SK-N-SH treated with all-trans-retinoic acid at 6 μM for 48 hours (cell line): ENCODE measurements around the gene PDCD7.
"Not testable (repeated sequence)": the region's sequence is repeated elsewhere in the genome, so short reads cannot be mapped to it uniquely, and the experiment has no call there.

Source experiments
- ATAC-seq: fragments of 200-7000 bp; cut with Tn5 transposase; 3 replicates; pipeline ENCODE4 v1.9.1; 2020; ENCODE audit warnings: mild to moderate bottlenecking, moderate library complexity
- ARNTL ChIP-seq: fragments of 450-650 bp; formaldehyde crosslinking; IDR thresholded peaks from 2 replicates; pipeline ENCODE4 v1.5.0; 2020; ENCODE audit warnings: low read depth, mild to moderate bottlenecking, moderate library complexity, borderline replicate concordance
- BACH2 ChIP-seq: fragments of 250-450 bp; sonication (Bioruptor Pico); IDR thresholded peaks from 2 replicates; pipeline ENCODE4 v1.9.0; 2021; ENCODE audit warnings: mild to moderate bottlenecking, borderline replicate concordance
- CREB5 ChIP-seq: fragments of 250-450 bp; sonication (Bioruptor Pico); IDR thresholded peaks from 2 replicates; pipeline ENCODE4 v1.5.1; 2020; ENCODE audit warnings: low read depth, mild to moderate bottlenecking, moderate library complexity
- CSDC2 ChIP-seq: fragments of 250-450 bp; sonication (Bioruptor Pico); IDR thresholded peaks from 2 replicates; pipeline ENCODE4 v1.5.0; 2020; ENCODE audit warnings: mild to moderate bottlenecking, moderate library complexity
- ESRRG ChIP-seq: fragments of 250-450 bp; sonication (Bioruptor Pico); IDR thresholded peaks from 2 replicates; pipeline ENCODE4 v1.6.1; 2021; ENCODE audit warnings: mild to moderate bottlenecking
- GLIS3 ChIP-seq: fragments of 250-450 bp; sonication (Bioruptor Pico); IDR thresholded peaks from 2 replicates; pipeline ENCODE4 v1.5.0; 2020; ENCODE audit warnings: mild to moderate bottlenecking, moderate library complexity
- ISL1 ChIP-seq: fragments of 250-450 bp; sonication (Bioruptor Pico); IDR thresholded peaks from 2 replicates; pipeline ENCODE4 v2.1.2; 2022; ENCODE audit warnings: mild to moderate bottlenecking, moderate library complexity
- OSR1 ChIP-seq: fragments of 250-450 bp; sonication (Bioruptor Pico); IDR thresholded peaks from 2 replicates; pipeline ENCODE4 v1.8.0; 2022; ENCODE audit warnings: moderate library complexity, mild to moderate bottlenecking, inconsistent platforms
- POU6F1 ChIP-seq: fragments of 250-450 bp; sonication (Bioruptor Pico); IDR thresholded peaks from 2 replicates; pipeline ENCODE4 v1.8.0; 2021; ENCODE audit warnings: low read depth, mild to moderate bottlenecking, moderate library complexity, borderline replicate concordance
- PPARA ChIP-seq: fragments of 250-450 bp; sonication (Bioruptor Pico); IDR thresholded peaks from 2 replicates; pipeline ENCODE4 v1.5.0; 2020; ENCODE audit warnings: mild to moderate bottlenecking, borderline replicate concordance
- RARB ChIP-seq: fragments of 250-450 bp; sonication (Bioruptor Pico); IDR thresholded peaks from 2 replicates; pipeline ENCODE4 v1.8.0; 2021; ENCODE audit warnings: mild to moderate bottlenecking, moderate library complexity
- SNAI2 ChIP-seq: fragments of 250-450 bp; sonication (Bioruptor Pico); IDR thresholded peaks from 2 replicates; pipeline ENCODE4 v1.5.0; 2020; ENCODE audit warnings: mild to moderate bottlenecking, moderate library complexity
- TCF4 ChIP-seq: fragments of 250-450 bp; sonication (Bioruptor Pico); IDR thresholded peaks from 2 replicates; pipeline ENCODE4 v1.8.0; 2021; ENCODE audit warnings: mild to moderate bottlenecking, moderate library complexity, borderline replicate concordance
- TOX ChIP-seq: fragments of 250-450 bp; sonication (Bioruptor Pico); IDR thresholded peaks from 2 replicates; pipeline ENCODE4 v1.8.0; 2021; ENCODE audit warnings: mild to moderate bottlenecking, moderate library complexity, borderline replicate concordance
- ZC3H10 ChIP-seq: fragments of 250-450 bp; sonication (Bioruptor Pico); IDR thresholded peaks from 2 replicates; pipeline ENCODE4 v1.5.1; 2021; ENCODE audit warnings: mild to moderate bottlenecking, moderate library complexity
- ZFP30 ChIP-seq: fragments of 450-650 bp; formaldehyde crosslinking; IDR thresholded peaks from 2 replicates; pipeline ENCODE4 v1.5.0; 2022; ENCODE audit warnings: mild to moderate bottlenecking, moderate library complexity
- ZNF565 ChIP-seq: fragments of 450-650 bp; formaldehyde crosslinking; conservative IDR thresholded peaks from 2 replicates; pipeline ENCODE4 v1.5.0; 2020; ENCODE audit warnings: low read depth, mild to moderate bottlenecking, moderate library complexity
- ZNF70 ChIP-seq: fragments of 450-650 bp; formaldehyde crosslinking; IDR thresholded peaks from 2 replicates; pipeline ENCODE4 v1.5.0; 2020; ENCODE audit warnings: mild to moderate bottlenecking, moderate library complexity
- TF ChIP-seq, protein P1 (sequence below): fragments of 250-450 bp; sonication (Bioruptor Pico); IDR thresholded peaks from 2 replicates; pipeline ENCODE4 v1.5.1; 2021; ENCODE audit warnings: mild to moderate bottlenecking, moderate library complexity
- TF ChIP-seq, protein P2 (sequence below): fragments of 250-450 bp; sonication (Bioruptor Pico); IDR thresholded peaks from 2 replicates; pipeline ENCODE4 v1.8.0; 2020; ENCODE audit warnings: mild to moderate bottlenecking, moderate library complexity, borderline replicate concordance

Gene PDCD7

GRCh38 chr15:65095011-65095746 lies 38.4 kb downstream of the PDCD7 start (continued):
- TF ChIP-seq BACH2, result no peak
- TF ChIP-seq TOX, result no peak
- no peak for TF ChIP-seq ZNF70
- TF ChIP-seq CSDC2 (CRISPR knock-in tag), result no peak
- TF ChIP-seq ESRRG (CRISPR knock-in tag), result no peak
- no peak for TF ChIP-seq POU6F1 (CRISPR knock-in tag)
- TF ChIP-seq TCF4 (CRISPR knock-in tag), result no peak
- no peak for TF ChIP-seq ZFP30

DNA sequence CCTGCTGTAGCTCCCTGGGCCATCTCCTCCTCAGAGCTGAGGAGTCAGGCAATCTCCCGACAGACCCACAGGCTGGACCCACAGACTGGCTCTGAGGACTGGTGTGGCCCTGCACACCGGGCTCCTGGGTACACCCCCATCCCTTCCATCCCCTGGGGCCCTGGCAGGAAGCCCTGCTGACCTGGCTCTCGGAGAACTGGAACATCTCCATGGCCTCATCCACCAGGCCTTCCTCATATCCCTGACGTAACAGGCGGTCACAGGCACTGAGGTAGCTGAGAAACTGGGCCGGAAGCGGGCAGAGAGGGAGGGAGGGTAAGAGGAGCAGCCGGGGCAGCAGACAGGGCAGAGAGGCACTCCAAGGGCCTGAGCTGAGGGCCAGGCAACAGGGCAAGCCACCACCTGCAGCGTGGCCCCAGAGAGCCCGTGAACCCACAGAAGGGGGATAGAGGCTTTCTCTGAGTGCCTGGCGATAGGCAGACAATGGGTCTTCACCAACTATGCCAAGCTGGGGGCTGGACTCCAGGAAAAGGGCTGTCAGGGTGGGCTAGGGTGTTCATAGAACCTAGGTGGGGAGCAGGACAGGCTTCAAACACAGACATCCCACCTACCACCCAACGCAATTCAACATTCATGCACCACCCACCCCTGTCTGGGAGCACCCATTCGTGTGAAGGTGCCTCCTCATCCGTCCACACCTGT lies 39.2 kb downstream of the PDCD7 start:
- TF ChIP-seq ISL1, result no peak
- no peak for TF ChIP-seq TCF4 (CRISPR knock-in tag)
- TF ChIP-seq ARNTL, result no peak
- no peak for TF ChIP-seq CSDC2 (CRISPR knock-in tag)
- TF ChIP-seq RARB, result no peak
- TF ChIP-seq ZFP30, result no peak
- TF ChIP-seq GLIS3 (CRISPR knock-in tag), result no peak
- TF ChIP-seq PPARA (CRISPR knock-in tag), result no peak
- no peak for TF ChIP-seq ESRRG (CRISPR knock-in tag)
- no peak for TF ChIP-seq ZNF70
- no peak for TF ChIP-seq SNAI2 (CRISPR knock-in tag)
- TF ChIP-seq ZNF565 (CRISPR knock-in tag), result no peak
- no peak for TF ChIP-seq ZC3H10 (CRISPR knock-in tag)
- no peak; the same call in 2 of the 3 replicates for ATAC-seq

DNA sequence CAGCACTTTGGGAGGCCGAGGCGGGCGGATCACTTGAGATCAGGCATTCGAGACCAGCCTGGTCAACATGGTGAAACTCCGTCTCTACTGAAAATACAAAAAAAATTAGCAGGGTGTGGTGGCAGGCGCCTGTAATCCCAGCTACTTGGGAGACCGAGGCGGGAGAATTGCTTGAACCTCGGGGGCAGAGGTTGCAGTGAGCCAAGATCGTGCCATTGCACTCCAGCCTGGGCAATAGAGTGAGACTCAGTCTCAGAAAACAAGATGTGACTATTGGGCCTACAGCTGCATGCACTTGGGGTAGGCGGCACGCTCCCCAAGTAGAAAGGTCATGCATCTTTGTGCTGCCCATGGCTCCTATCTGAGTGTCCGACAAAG lies 39.8 kb downstream of the PDCD7 start:
- not testable (repeated sequence) for ATAC-seq

GRCh38 chr15:65092911-65093792 lies 40.5 kb downstream of the PDCD7 start:
- ATAC-seq, result no peak
- TF ChIP-seq, protein P1, sequence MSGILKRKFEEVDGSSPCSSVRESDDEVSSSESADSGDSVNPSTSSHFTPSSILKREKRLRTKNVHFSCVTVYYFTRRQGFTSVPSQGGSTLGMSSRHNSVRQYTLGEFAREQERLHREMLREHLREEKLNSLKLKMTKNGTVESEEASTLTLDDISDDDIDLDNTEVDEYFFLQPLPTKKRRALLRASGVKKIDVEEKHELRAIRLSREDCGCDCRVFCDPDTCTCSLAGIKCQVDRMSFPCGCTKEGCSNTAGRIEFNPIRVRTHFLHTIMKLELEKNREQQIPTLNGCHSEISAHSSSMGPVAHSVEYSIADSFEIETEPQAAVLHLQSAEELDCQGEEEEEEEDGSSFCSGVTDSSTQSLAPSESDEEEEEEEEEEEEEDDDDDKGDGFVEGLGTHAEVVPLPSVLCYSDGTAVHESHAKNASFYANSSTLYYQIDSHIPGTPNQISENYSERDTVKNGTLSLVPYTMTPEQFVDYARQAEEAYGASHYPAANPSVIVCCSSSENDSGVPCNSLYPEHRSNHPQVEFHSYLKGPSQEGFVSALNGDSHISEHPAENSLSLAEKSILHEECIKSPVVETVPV (CRISPR knock-in tag), result no peak
- TF ChIP-seq, protein P2, sequence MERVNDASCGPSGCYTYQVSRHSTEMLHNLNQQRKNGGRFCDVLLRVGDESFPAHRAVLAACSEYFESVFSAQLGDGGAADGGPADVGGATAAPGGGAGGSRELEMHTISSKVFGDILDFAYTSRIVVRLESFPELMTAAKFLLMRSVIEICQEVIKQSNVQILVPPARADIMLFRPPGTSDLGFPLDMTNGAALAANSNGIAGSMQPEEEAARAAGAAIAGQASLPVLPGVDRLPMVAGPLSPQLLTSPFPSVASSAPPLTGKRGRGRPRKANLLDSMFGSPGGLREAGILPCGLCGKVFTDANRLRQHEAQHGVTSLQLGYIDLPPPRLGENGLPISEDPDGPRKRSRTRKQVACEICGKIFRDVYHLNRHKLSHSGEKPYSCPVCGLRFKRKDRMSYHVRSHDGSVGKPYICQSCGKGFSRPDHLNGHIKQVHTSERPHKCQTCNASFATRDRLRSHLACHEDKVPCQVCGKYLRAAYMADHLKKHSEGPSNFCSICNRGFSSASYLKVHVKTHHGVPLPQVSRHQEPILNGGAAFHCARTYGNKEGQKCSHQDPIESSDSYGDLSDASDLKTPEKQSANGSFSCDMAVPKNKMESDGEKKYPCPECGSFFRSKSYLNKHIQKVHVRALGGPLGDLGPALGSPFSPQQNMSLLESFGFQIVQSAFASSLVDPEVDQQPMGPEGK (CRISPR knock-in tag), result no peak
- TF ChIP-seq CREB5 (CRISPR knock-in tag), result no peak
- TF ChIP-seq CSDC2 (CRISPR knock-in tag), result no peak
- no peak for TF ChIP-seq TOX
- TF ChIP-seq TCF4 (CRISPR knock-in tag), result no peak
- TF ChIP-seq BACH2, result no peak
- no peak for TF ChIP-seq SNAI2 (CRISPR knock-in tag)
- no peak for TF ChIP-seq OSR1 (CRISPR knock-in tag)
- no peak for TF ChIP-seq ESRRG (CRISPR knock-in tag)
- TF ChIP-seq ZFP30, result no peak
- no peak for TF ChIP-seq GLIS3 (CRISPR knock-in tag)
- TF ChIP-seq ZC3H10 (CRISPR knock-in tag), result no peak
- TF ChIP-seq POU6F1 (CRISPR knock-in tag), result no peak
- TF ChIP-seq ARNTL, result no peak
- no peak for TF ChIP-seq PPARA (CRISPR knock-in tag)
- TF ChIP-seq, all 23 proteins: peak for 0
